ENCODE data around the gene SIRPD.

SIRPD gene

GRCh38 chr20:1539816-1540419 is 17.6 kb downstream of the SIRPD start:
- DNase-seq (ENCODE audit: extremely low spot score) = no peak
- ChIA-PET POLR2A (no interaction called here), CTCF (no interaction called here)
- TF ChIP-seq CTCF (IDR thresholded peaks at IDR 0.05; ENCODE audit: control extremely low read depth, extremely low read depth, low read depth, missing control alignments) = no peak

- POLR2A ChIA-PET = no interaction called here
- CTCF ChIA-PET = interaction anchor here (0.9 to 1.3 kb wide), 2 partner anchors 11 to 193 kb away, joined by 3 to 5 read pairs; no protein-coding TSS in a partner anchor
- no peak for DNase-seq (ENCODE audit: extremely low spot score)
- no peak for TF ChIP-seq CTCF (IDR thresholded peaks at IDR 0.05; ENCODE audit: control extremely low read depth, extremely low read depth, low read depth, missing control alignments)
Observed at GRCh38 chr20:1538655-1539054, 18.9 kb downstream of the SIRPD start.

DNA sequence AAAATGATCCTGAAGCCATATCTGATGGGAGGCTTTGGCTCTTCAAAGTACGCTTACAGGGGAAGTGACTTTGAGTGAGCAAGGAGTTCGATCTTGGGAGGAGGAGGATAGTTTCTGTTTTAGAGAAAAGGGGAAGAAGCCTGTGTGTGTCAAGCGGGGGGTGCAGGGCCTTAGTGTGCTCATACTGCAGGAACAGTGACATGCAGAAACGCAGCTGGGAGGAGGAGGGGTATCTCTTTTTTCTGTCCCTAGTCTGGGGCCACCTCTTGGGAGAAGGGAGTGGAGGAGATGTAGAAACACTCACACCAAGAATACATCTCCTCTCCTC is 19.8 kb downstream of the SIRPD start:
- CTCF ChIA-PET = interaction anchor here (0.6 to 1.3 kb wide), 4 partner anchors 10 to 194 kb away, joined by 3 to 5 read pairs (median 3); no protein-coding TSS in a partner anchor
- TF ChIP-seq CTCF (IDR thresholded peaks at IDR 0.05; ENCODE audit: control extremely low read depth, extremely low read depth, low read depth, missing control alignments) = no peak
- peak; percentile 54 for DNase-seq (ENCODE audit: extremely low spot score)
- POLR2A ChIA-PET = no interaction called here

DNA sequence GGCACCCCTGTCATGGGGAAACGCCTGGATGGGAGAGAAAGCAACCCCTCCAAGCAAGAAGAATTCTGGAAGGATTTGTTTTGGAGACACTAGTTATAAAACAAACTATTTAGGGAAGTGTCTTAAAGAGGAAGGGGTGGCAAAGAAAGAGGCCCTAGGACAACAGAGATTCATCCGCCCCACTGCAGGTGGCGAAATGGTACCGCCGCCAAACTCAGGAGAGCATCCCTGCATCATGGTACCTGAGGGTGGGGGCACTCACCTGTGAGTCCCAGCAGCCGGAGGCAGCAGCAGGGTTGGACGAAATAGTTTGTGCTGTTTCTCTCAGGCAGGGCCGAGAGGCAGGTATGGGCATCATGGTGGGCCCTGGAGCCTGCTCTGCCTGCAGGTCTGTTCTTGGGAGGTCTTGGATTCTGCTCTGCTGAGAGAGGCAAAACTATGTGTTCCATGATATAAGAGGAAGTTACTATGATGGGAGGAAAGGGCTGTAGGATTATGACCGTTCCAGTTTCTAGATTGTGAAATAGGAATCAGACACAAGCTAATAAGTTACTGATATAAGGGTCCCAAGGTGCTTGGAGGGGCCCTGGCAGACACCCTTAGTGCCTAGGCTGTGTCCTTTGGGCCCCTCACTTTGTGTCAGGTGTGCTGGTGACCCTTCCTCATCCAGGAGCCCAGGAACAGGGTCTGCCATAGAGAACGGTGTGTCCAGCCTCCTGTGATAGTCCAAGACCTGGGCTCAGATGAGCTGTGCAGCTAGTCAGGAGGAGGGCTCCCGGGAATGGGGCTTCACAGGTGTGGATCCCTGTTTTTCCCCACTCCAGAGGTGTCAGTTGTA is 20.4 kb downstream of the SIRPD start:
- TF ChIP-seq CTCF (IDR thresholded peaks at IDR 0.05; ENCODE audit: control extremely low read depth, extremely low read depth, low read depth, missing control alignments) = no peak
- ChIA-PET POLR2A (no interaction called here), CTCF (interaction anchor here (0.7 to 1.3 kb wide), 2 partner anchors 9 to 80 kb away, joined by 3 to 5 read pairs; no protein-coding TSS in a partner anchor)
- no peak for DNase-seq (ENCODE audit: extremely low spot score)

- peak; percentile 71 for DNase-seq (ENCODE audit: extremely low spot score)
- POLR2A ChIA-PET = no interaction called here
- TF ChIP-seq CTCF (IDR thresholded peaks at IDR 0.05; ENCODE audit: control extremely low read depth, extremely low read depth, low read depth, missing control alignments) = no peak
- CTCF ChIA-PET = interaction anchor here (1.1 kb wide), 1 partner anchor 27 kb away, joined by 3 read pairs; no protein-coding TSS in a partner anchor
Observed at GRCh38 chr20:1535420-1536175, 21.9 kb downstream of the SIRPD start.

GRCh38 chr20:1534526-1534925 is 23.0 kb downstream of the SIRPD start:
- no peak for TF ChIP-seq CTCF (IDR thresholded peaks at IDR 0.05; ENCODE audit: control extremely low read depth, extremely low read depth, low read depth, missing control alignments)
- no peak for DNase-seq (ENCODE audit: extremely low spot score)
- ChIA-PET POLR2A (no interaction called here), CTCF (interaction anchor here (1.0 to 2.1 kb wide), 4 partner anchors 12 to 242 kb away, joined by 3 to 9 read pairs (median 4); no protein-coding TSS in a partner anchor)
